GM18519 (cell line): ENCODE results near the gene ARFGEF3.

Experiments used
- ATAC-seq: cut with Tn5 transposase; IDR thresholded peaks from one replicate; pipeline ENCODE4 v1.9.1; 2021; ENCODE audit warnings: mild to moderate bottlenecking, moderate library complexity; ENCODE audit not compliant: unreplicated experiment, low FRiP score

ARFGEF3 gene

GRCh38 chr6:138378463-138378862 lies 216.7 kb downstream of the ARFGEF3 start:
- ATAC-seq, result no peak

- no peak for ATAC-seq
Measured at GRCh38 chr6:138382498-138383265, 220.9 kb downstream of the ARFGEF3 start.

GRCh38 chr6:138383776-138384175 lies 222.0 kb downstream of the ARFGEF3 start:
- no peak for ATAC-seq

- ATAC-seq, result no peak
Measured at GRCh38 chr6:138386897-138387296, 225.2 kb downstream of the ARFGEF3 start.

- no peak for ATAC-seq
Measured at GRCh38 chr6:138387577-138388368, 226.0 kb downstream of the ARFGEF3 start.

- no peak for ATAC-seq
Measured at GRCh38 chr6:138389551-138389950, 227.8 kb downstream of the ARFGEF3 start.
